ENCODE measurements around the gene HTD2. TPM values are rescaled to one million over a fixed set of nuclear protein-coding genes. Genes with fewer than 3 reads are reported as not detected.
"Not testable (repeated sequence)": the region's sequence is repeated elsewhere in the genome, so short reads cannot be mapped to it uniquely, and the experiment has no call there.

HTD2 gene
- 14.8 and 17.0 TPM in 2 replicates for total RNA-seq

DNA sequence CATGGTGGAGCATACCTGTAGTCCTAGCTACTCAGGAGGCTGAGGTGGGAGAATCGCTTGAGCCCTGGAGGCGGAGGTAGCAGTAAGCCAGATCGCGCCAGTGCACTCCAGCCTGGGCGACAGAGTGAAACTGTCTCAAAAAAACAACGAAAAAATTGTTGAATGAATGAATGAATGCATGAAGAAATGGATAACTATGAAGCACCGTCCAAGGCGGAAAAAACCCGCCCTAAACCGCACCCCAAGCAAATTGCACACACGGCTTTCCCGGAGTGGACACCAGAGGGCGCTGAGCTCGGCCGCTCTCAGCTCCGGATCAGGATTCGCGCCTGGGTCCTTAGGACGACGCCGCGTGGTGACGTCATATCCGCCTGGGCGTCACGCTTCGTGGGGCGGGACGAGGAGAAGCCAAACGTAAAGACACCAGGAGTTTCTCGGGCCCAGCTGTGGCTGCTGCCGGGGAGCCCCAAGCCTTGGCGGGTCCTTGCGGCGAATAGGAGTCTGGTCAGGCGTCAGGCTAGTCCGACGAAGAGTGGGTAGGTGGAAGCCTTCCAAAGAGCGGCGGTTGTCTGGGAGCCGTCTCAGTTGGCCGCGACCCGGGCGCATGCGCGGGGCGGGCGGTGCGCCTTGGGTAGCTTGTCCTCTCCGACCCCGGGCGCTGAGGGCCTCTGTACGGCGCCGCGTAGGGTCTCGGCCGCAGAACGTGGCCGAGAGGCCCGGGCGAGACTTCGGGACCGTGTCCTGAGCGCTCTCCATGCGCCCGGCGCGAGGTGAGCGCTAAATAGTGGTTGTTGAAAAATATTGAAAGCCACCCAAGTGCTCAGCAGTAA lies at the start of gene HTD2, which contains the start of gene RPP14:
Gene HTD2 (plus strand): TSS at position 639 of the 830 bp plus-strand sequence. CDS start 11,094 bp downstream, outside the sequence.
Gene RPP14 (plus strand): TSS at position 364 of the 830 bp plus-strand sequence. CDS start 4,085 bp downstream, outside the sequence.
- DNase-seq (ENCODE audit: low read depth), result peak; percentile 89

DNA sequence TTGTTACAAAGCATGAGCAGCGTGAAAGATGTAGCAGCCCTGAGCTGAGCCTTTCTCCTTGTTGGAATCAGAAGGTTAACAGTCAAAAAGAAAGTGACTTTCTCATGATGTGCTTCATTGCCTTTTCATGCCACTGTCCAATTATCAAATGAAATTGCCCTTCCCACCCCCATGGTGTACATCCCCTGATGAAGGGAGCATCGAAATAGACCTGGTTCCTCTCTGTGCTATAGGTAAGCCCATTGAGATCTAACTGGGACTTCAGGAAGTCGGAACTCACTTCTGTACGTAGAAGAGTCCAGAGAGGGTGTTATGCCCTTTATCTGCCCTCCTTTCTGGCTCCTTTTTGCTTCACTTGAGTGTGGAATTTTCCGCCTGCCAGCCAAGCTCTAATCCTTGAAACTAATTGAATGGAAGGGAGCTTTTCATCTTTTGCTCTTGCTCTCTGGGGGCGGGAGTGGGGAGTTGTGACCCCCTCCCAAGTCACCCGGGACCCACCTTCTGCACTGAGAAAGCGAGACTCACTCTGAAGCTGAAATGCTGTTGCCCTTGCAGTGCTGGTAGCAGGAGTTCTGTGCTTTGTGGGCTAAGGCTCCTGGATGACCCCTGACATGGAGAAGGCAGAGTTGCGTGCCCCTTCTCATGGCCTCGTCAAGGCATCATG lies 47.8 kb upstream of the HTD2 start:
- no peak for DNase-seq (ENCODE audit: low read depth)

DNA sequence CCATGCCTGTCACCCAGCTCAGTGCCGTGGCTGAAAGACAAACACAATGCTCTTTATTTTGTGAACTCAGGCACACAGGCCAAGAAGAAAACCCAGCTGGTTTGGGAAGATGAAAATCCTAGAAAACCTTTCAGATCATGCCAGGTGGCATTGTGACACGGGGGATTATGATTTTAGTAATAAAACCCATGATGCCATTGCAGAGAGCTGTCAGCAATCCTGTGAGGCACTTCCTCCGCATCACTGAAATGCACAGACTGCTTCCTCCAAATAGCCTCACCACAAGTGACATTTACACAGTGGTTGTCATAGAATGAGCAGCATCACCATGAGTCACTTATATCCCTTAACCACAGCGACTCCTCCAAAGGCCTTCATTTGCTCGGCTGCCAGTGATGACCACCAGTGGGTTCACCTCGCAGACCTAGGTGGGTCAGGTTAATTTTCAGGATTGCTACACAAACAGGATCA lies 46.0 kb upstream of the HTD2 start:
- peak; percentile 74 for DNase-seq (ENCODE audit: low read depth)

DNA sequence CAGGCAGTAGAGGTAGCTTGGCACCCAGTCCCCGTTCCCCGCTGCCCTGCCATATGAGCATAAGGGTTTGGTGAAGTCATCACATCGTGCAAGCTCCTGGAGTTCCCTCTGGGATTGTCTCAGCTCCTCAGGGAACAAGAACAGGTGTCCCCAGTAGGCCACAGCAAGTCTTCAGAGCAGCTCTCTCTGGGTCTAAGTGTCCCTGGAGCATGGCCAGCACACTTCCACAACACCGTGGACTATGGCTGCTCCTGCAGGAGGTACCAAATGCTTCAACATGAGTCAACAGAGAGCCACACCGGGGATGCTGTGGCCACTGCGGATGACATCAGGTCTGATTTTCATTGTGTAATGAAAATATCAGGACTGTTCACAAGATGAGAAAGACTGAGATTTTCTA lies 45.6 kb upstream of the HTD2 start:
- peak; percentile 34 for DNase-seq (ENCODE audit: low read depth)

DNA sequence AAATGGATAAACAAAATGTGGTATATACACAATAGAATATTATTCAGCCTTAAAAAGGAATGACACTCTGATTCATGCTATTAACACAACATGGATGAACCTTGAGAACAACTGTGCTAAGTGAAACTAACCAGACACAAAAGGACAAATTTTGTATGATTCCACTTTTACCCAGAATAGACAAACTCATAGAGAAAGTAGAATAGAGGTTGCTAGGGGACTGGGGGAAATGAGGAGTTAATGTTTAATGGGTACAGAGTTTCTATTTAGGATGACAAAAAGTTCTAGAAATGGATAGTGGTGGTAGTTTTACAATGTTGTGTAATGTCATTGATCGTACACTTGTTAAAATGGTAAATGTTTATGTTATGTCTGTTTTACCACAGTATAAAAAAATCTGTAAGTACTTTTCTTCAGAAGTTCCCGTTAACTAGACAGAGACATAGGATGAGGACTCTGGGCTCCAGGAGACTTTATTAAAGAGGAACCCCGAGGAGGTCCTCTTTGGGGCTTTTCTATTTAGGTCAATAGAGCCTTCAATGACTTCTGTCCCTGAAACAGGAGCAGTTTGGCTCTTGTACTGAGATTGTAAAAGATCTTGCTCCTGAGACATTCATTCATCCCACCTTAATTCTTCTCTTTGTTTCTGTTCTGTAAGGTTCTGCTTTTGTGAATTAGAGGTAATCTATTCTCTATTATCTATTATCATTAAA lies 44.2 kb upstream of the HTD2 start:
- DNase-seq (ENCODE audit: low read depth), result no peak

DNA sequence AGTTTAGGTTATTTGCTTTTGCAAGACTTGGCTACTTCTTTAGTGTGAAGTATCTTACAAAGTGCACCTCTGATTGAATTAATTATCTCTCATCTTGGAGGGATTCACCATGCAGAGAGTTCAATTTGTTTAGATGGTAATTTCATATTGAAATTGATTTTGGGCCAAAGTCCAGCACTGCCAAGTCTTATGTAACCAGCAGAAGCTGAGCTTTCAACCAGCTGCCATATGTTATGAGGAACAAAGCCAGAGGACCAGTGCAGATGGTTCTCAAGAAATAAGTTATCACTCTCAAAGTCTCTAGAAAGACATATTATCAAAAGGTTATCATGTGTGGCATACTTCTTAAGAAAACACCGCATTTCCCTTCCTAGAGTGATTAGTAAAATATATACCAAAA lies 39.7 kb upstream of the HTD2 start:
- no peak for DNase-seq (ENCODE audit: low read depth)

DNA sequence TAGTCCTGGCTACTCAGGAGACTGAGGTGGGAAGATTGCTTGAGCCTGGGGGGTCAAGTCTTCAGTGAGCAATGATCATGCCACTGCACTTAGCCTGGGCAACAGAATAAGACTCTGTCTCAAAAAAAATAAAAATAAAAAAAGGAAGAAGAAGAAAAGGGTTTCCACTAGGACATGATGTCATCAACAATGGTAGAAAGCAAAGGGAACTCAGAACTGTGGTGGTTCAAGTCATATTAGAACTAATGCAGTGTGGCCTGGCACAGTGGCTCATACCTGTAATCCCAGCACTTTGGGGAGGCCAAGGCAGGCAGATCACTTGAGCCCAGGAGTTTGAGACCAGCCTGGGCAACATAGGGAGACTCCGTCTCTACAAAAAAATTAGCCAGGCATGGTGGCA lies 38.8 kb upstream of the HTD2 start:
- not testable (repeated sequence) for DNase-seq (ENCODE audit: low read depth)

DNA sequence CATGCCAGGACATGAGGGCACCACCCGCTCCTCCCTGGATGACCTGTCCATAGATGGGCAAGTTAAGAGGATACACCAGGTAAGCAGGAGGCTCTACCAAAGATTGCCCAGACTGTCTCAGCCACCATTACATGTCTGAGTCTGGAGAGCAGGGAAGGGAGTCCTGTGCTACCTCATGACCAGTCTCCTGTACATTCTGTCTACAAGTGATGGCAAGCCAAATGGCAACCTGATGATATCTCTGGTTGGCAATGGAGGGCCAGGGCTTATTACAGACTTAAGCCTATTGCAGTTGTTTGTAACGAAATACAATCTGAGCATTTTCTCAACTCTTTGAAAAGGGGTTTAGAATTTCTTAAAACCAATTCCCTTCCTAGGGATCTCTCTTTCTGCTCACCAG lies 37.0 kb upstream of the HTD2 start:
- no peak for DNase-seq (ENCODE audit: low read depth)

DNA sequence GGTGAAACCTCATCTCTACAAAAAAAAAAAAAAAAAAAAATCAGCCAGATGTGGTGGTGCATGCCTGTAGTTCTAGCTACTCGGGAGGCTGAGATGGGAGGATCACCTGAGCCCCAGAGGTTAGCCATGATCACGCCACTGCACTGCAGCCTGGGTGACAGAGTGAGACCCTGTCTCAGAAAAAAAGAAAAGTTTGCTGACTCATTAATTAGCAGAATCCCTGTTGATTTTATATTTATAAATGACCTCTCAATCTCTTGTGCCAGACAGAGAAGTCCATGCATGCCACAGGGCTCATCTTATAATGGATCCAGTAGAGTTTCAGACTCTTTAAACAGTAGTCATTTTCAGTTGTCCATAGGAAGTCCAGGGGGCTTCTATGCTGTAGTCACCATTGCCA lies 35.8 kb upstream of the HTD2 start:
- DNase-seq (ENCODE audit: low read depth), result no peak

DNA sequence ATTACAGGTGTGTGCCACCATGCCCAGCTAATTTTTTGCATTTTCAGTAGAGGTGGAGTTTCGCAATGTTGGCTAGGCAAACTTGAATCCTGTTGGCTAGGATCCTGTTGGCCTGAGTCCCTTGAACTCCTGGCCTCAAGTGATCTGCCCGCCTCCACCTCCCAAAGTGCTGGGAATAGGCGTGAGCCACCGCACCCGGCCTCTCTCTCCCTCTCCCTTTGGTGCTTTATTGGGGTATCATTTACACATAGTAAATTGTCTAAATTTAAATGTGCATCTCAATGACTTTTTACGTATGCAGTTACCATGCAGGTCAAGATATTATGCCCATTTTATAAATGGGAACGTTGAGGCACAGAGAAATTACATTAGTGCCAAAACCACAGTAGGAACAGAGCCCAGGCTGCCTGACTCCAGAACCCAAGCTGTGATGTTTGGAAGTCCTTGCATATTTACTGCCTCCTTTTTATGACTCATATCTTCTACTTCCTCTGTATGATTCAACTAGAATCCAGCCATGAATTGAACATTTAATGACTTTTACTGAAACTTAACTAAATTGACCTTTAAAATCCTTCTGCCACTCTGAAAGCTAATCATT lies 34.3 kb upstream of the HTD2 start:
- DNase-seq (ENCODE audit: low read depth), result peak; percentile 93

DNA sequence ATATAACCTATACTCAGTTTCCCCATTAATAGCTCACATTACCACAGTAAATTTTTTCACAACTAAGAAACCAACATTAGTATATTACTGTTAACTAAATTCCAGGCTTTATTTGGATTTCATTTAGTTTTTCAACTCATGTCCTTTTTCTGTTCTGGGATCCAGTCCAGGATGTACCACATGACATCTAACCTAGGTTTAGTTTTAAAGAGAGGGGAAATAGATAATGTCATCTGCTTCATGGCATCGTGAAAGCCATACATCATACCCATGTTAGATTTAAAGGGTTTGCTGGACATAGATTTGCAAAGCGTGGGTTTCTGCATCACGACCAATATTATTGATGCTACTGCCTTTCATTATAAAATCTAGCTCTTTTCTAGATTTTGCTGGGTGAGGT lies 33.4 kb upstream of the HTD2 start:
- no peak for DNase-seq (ENCODE audit: low read depth)

DNA sequence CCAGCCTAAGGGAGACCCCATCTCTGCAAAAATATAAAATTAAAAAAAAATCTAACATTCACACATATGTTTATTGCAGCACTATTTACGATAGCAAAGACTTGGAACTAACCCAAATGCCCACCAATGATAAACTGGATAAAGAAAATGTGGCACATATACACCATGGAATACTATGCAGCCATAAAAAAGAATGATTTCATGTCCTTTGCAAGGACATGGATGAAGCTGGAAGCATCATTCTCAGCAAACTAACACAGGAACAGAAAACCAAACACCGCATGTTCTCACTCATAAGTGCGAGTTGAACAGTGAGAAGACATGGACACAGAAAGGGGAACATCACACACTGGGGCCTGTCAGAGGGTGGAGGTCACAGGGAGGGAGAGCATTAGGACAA lies 33.0 kb upstream of the HTD2 start:
- not testable (repeated sequence) for DNase-seq (ENCODE audit: low read depth)

DNA sequence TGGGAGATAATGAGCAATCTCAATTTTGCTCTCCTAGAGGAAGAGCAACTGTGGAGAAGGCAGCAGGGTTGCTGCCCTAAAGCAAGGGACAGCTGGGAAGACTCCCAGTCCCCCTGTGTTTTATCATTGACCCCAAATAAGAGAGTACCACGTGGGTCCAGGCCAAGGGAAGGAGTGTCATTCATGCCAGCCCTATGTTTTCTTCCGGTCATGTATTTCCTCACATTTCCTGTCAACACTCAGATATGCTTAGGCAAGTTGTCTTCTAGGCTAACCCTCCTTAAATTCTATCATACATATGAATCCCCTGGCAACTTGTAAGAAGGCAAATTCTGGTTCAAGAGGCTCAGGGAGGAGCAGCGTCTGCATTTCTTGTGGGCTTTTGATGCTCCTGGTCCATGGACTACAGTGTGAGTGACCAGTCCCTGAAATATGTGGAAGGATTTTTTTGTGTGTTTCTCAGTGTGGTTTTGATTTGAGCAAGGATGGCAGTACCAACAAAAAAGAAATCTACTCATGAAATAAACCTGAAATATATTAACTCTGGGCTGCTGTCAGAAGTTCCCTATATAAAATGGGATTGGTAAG lies 32.2 kb upstream of the HTD2 start:
- DNase-seq (ENCODE audit: low read depth), result no peak

DNA sequence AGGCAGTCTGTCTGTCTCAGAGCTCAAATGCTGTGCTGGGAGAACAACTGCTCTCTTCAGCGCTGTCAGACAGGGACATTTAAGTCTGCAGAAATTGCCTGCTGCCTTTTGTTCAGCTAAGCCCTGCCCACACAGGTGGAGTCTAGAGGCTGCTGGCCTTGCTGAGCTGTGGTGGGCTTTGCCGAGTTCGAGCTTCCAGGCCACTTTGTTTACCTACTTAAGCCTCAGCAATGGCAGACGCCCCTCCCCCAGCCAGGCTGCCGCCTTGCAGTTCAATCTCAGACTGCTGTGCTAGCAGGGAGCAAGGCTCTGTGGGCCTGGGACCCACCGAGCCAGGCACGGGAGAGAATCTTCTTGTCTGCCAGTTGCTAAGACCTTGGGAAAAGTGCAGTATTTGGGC lies 25.3 kb upstream of the HTD2 start:
- DNase-seq (ENCODE audit: low read depth), result no peak

DNA sequence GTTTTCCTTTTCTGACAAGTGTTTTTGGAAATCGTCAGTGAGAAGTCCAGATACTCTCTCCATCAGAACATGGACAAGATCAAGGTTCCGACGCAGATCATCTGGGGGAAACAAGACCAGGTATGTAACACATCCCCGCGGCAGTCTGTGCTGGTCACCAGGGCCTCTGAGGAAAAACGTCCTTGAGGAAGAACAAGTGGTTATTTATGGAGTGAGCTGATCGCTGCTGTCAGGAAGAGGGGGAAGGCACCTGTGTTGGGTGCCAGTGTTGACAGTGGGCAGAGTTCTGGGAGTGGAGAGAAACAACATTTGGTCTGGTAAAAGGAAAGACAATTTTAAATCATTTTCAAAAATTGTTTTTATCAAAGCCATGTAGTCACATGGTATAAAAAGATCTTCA lies 21.0 kb upstream of the HTD2 start:
- DNase-seq (ENCODE audit: low read depth), result no peak

DNA sequence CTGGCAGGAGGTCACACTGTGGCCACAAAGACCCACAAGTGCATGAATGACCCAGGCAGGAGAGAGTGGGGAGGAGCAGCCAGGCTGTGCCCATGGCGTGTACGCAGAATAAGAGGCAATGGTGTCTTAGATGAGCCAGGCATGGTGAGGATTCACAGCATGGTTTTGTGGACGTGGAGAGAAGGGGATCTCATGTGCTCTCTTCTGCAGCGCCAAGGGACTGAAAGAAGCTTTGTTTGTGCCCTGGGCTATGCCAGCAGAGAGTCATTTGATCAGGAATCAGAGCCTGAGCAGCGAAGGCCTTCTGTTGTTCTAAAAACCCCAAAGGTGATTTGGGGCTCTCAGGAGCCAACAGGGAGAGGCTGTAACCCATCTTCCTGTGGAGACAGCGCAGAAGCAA lies 19.0 kb upstream of the HTD2 start:
- no peak for DNase-seq (ENCODE audit: low read depth)

DNA sequence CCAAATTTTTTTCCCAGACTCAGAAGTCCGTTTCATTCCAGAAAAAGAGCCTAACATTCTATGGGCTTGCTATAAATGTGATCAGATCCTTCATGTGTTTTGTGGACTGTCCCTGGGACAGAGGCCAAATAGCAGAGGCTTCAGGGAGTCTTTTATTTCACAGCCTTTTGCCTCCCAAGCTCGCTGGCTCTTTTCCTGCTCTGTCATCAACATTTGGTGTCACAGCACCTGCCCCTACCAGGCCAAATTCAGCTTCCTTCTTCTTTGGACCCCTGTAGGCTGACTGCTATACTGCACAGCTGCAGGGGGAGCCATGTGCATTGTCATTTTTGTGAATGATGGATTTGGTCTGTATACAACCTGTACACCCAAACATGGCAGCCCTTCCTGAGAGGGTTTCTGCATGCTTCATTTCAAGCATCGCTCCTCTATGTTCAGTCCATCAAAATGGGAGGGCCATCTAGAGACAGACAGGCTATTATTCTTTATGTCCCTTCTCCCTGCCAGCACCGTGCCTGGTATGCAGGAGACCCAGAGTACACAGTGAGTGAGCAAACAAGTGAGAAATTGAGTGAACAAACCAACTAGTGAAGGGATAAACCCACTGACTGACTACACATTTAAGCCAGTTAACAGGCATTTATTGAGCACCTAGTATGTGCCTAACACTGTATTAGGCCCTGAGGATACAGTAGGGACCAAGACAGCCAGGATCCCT lies 18.1 kb upstream of the HTD2 start:
- no peak for DNase-seq (ENCODE audit: low read depth)

DNA sequence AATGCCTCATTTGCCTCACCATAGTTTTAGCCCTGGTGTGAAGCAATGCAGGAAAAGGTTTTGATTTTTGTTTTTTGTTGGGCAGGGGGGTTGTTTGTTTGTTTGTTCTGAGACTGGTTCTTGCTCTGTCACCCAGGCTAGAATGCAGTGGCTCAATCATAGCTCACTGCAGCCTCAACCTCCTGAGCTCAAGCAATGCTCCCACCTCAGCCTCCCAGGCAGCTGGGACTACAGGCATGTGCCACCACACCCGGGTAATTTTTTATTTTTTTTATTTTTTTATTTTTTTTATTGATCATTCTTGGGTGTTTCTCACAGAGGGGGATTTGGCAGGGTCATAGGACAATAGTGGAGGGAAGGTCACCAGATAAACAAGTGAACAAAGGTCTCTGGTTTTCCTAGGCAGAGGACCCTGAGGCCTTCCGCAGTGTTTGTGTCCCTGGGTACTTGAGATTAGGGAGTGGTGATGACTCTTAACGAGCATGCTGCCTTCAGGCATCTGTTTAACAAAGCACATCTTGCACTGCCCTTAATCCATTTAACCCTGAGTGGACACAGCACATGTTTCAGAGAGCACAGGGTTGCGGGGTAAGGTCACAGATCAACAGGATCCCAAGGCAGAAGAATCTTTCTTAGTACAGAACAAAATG lies 17.2 kb upstream of the HTD2 start:
- not testable (repeated sequence) for DNase-seq (ENCODE audit: low read depth)

DNA sequence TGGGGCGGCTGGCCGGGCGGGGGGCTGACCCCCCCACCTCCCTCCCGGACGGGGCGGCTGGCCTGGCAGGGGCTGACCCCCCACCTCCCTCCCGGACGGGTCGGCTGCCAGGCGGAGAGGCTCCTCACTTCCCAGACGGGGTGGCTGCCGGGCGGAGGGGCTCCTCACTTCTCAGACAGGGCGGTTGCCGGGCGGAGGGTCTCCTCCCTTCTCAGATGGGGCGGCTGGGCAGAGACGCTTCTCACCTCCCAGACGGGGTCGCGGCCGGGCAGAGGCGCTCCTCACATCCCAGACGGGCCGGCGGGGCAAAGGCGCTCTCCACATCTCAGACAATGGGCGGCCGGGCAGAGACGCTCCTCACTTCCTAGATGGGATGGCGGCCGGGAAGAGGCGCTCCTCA lies 15.9 kb upstream of the HTD2 start:
- not testable (repeated sequence) for DNase-seq (ENCODE audit: low read depth)

DNA sequence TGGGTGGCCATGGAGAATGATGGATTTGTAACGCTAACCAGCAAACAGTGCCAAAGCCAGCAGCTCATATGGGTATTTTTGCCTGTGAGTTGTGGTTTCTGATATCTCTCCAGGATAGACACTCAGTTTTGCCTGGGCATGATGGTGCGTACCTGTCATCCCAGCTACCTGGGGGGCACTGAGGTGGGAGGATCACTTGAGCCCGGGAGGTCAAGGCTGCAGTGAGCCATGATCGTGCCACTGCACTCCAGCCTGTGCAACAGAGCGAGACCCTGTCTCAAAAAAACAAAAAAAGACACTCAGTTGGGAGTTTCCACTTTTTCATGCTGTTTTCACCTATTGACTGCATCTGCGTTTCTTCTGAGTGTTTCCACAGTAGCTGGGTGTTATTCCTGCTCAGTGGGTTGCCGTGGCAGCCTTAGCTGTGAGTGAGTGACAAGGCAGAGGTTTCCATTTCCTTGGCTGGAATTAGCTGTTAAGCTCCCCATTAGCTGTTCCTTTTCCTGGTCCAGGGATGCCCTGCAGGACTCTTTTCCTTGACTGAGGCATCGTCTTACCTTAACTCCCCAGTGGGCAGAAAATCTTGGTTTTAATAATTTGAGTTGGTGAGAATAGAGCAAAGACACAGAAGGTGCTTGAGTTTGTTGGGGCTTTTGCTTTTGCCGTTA lies 14.5 kb upstream of the HTD2 start:
- peak; percentile 10 for DNase-seq (ENCODE audit: low read depth)
